BJ (cell line): ENCODE measurements around the gene MSTN. TPM values are rescaled to one million over a fixed set of nuclear protein-coding genes. Genes with fewer than 3 reads are reported as not detected.
"Not testable (repeated sequence)": the region's sequence is repeated elsewhere in the genome, so short reads cannot be mapped to it uniquely, and the experiment has no call there.

Experiments used
- CTCF ChIA-PET: fragments of 350-600 bp; formaldehyde crosslinking; extraction: SDS; loops from one replicate; lab custom pipeline; 2021; ENCODE audit warnings: antibody characterized with exemption, inconsistent platforms; lab: Yijun Ruan, JAX
- POLR2A ChIA-PET: fragments of 300-600 bp; sonication (Branson Sonifier 250); formaldehyde crosslinking; extraction: SDS; loops from one replicate; lab custom pipeline; 2021; ENCODE audit warnings: antibody characterized with exemption; lab: Charles Lee
- DNase-seq: peaks from one replicate; pipeline ENCODE4 v3.0.0-alpha.2; 2011; ENCODE audit warnings: low read depth
- H3K27me3 ChIP-seq: 2 replicates; pipeline ENCODE4 v1.6.0; 2011; ENCODE audit warnings: low read length; ENCODE audit not compliant: control insufficient read depth, insufficient read depth
- H3K36me3 ChIP-seq: 2 replicates; pipeline ENCODE4 v1.5.1; 2011; ENCODE audit warnings: low read length; ENCODE audit not compliant: control insufficient read depth, insufficient read depth
- H3K4me3 ChIP-seq: 2 replicates; pipeline ENCODE4 v1.5.1; 2011; ENCODE audit warnings: low read depth, mild to moderate bottlenecking, control low read depth, low read length
- polyA plus RNA-seq: library from polyadenylated mRNA; depleted of rRNA; stranded (reverse); fragments of >200 nt; gene quantifications from 2 replicates; pipeline ENCODE4 v1.2.3, GENCODE V29; 2011
- TF ChIP-seq, protein P1 (sequence below): IDR thresholded peaks from 2 replicates; pipeline ENCODE4 v1.5.1; 2011; ENCODE audit warnings: low read depth, mild to moderate bottlenecking, control low read depth, inconsistent platforms, low read length, moderate library complexity; ENCODE audit not compliant: insufficient read depth

The MSTN gene
- polyA plus RNA-seq, 1 experiment = not detected

GRCh38 chr2:190031969-190032618 is 30.4 kb downstream of the MSTN start:
- no peak overlapping the region for H3K4me3 ChIP-seq
- CTCF ChIA-PET = no interaction called here
- TF ChIP-seq, protein P1, sequence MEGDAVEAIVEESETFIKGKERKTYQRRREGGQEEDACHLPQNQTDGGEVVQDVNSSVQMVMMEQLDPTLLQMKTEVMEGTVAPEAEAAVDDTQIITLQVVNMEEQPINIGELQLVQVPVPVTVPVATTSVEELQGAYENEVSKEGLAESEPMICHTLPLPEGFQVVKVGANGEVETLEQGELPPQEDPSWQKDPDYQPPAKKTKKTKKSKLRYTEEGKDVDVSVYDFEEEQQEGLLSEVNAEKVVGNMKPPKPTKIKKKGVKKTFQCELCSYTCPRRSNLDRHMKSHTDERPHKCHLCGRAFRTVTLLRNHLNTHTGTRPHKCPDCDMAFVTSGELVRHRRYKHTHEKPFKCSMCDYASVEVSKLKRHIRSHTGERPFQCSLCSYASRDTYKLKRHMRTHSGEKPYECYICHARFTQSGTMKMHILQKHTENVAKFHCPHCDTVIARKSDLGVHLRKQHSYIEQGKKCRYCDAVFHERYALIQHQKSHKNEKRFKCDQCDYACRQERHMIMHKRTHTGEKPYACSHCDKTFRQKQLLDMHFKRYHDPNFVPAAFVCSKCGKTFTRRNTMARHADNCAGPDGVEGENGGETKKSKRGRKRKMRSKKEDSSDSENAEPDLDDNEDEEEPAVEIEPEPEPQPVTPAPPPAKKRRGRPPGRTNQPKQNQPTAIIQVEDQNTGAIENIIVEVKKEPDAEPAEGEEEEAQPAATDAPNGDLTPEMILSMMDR = no peak
- no peak for DNase-seq
- H3K27me3 ChIP-seq = no peaks in the 10 kb centered on the region
- POLR2A ChIA-PET = no interaction called here
- no peaks in the 10 kb centered on the region for H3K36me3 ChIP-seq

DNA sequence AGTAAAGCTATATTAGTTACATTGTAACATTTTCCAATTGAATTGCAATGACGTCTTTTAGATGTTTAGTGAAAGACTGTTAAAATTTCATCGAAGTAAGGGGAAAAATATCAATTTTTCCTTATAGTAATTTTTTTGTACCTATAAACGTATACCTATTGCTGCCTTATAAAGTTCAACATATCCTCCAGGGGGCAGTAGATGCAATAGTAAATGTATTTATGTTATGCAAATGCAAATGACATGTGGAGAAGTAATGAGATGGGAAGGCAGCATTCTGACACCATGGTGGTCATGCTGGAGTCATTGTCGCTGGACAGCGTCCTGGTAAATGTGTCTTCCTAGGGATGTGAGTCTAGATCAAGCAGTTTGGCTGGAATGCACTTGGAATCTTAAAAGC is 38.7 kb downstream of the MSTN start:
- H3K4me3 ChIP-seq = no peak overlapping the region
- no peak for DNase-seq
- no peaks in the 10 kb centered on the region for H3K36me3 ChIP-seq
- H3K27me3 ChIP-seq = no peaks in the 10 kb centered on the region
- CTCF ChIA-PET = interaction anchor here (0.6 to 3.1 kb wide), 10 partner anchors 8 to 232 kb away, joined by 3 to 14 read pairs (median 4); no protein-coding TSS in a partner anchor
- TF ChIP-seq, protein P1 = peak; percentile 39
- POLR2A ChIA-PET = no interaction called here

GRCh38 chr2:190020720-190021119 is 41.8 kb downstream of the MSTN start:
- DNase-seq = no peak
- TF ChIP-seq, protein P1 = no peak
- no peaks in the 10 kb centered on the region for H3K36me3 ChIP-seq
- H3K27me3 ChIP-seq = no peaks in the 10 kb centered on the region
- no peak overlapping the region for H3K4me3 ChIP-seq
- ChIA-PET POLR2A (no interaction called here), CTCF (no interaction called here)

- H3K27me3 ChIP-seq = no peaks in the 10 kb centered on the region
- H3K36me3 ChIP-seq = no peaks in the 10 kb centered on the region
- CTCF ChIA-PET = no interaction called here
- TF ChIP-seq, protein P1 = no peak
- no peak overlapping the region for H3K4me3 ChIP-seq
- no peak for DNase-seq
- POLR2A ChIA-PET = no interaction called here
Measured at GRCh38 chr2:190017837-190018236, 44.7 kb downstream of the MSTN start.

DNA sequence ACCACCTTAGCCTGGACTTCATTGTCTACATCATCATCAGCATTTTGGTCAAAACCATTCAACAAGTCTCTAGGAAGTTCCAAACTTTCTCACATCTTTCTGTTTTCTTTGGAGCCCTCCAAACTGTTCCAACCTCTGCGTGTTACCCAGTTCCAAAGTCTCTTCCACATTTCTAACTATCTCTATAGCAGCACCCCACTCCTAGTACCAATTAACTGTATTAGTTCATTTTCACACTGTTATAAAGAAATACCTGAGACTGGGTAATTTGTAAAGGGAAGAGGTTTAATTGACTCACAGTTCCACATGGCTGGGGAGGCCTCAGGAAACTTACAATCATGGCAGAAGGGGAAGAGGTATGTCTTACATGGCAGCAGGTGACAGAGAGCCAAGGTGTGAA is 46.6 kb downstream of the MSTN start:
- H3K4me3 ChIP-seq, DNase-seq, H3K27me3 ChIP-seq, H3K36me3 ChIP-seq, POLR2A ChIA-PET: not testable (repeated sequence)
- CTCF ChIA-PET = interaction anchor here (0.8 kb wide), 1 partner anchor 8 kb away, joined by 3 read pairs; no protein-coding TSS in a partner anchor
